GM12878 (cell line): ENCODE data around the gene IL37. TPM values are rescaled to one million over a fixed set of nuclear protein-coding genes. Genes with fewer than 3 reads are reported as not detected.

Source experiments
- CBFB ChIP-seq: IDR thresholded peaks from 2 replicates; pipeline ENCODE4 v1.6.1; 2016; ENCODE audit warnings: antibody characterized with exemption, low read depth
- CBX5 ChIP-seq: sonication (generic); IDR thresholded peaks from 2 replicates; pipeline ENCODE4 v1.6.1; 2016; ENCODE audit warnings: low read depth, moderate library complexity, mild to moderate bottlenecking, inconsistent platforms
- DPF2 ChIP-seq: fragments of 450-650 bp; IDR thresholded peaks from 2 replicates; pipeline ENCODE4 v1.6.1; 2017; ENCODE audit warnings: mild to moderate bottlenecking
- MEF2B ChIP-seq: fragments of 450-650 bp; IDR thresholded peaks from 2 replicates; pipeline ENCODE4 v1.6.1; 2018; ENCODE audit warnings: mild to moderate bottlenecking, moderate library complexity; ENCODE audit not compliant: partially characterized antibody, poor library complexity, severe bottlenecking
- MYB ChIP-seq: fragments of 150-350 bp; IDR thresholded peaks from 2 replicates; pipeline ENCODE4 v1.6.1; 2014; ENCODE audit warnings: mild to moderate bottlenecking, low read depth, low read length, borderline replicate concordance
- MYC ChIP-seq: IDR thresholded peaks from 2 replicates; pipeline ENCODE4 v1.6.1; 2011; ENCODE audit warnings: mild to moderate bottlenecking, low read length, moderate library complexity, inconsistent platforms; ENCODE audit not compliant: insufficient read depth, insufficient replicate concordance, insufficient read length, severe bottlenecking
- NBN ChIP-seq: fragments of 450-650 bp; IDR thresholded peaks from 2 replicates; pipeline ENCODE4 v1.6.1; 2016
- POLR2AphosphoS2 ChIP-seq: IDR thresholded peaks from 2 replicates; pipeline ENCODE4 v1.6.1; 2011; ENCODE audit warnings: low read depth, mild to moderate bottlenecking, low read length, improper control_type of control experiment, moderate library complexity
- RAD21 ChIP-seq: IDR thresholded peaks from 2 replicates; pipeline ENCODE4 v1.6.1; 2011; ENCODE audit warnings: mild to moderate bottlenecking, low read depth, low read length, moderate library complexity; ENCODE audit not compliant: insufficient read depth
- SMARCA5 ChIP-seq: fragments of 450-650 bp; IDR thresholded peaks from 2 replicates; pipeline ENCODE4 v1.6.1; 2017; ENCODE audit warnings: mild to moderate bottlenecking
- SMC3 ChIP-seq: IDR thresholded peaks from 2 replicates; pipeline ENCODE4 v1.6.1; 2011; ENCODE audit warnings: low read length, improper control_type of control experiment, borderline replicate concordance
- STAT1 ChIP-seq: fragments of 450-650 bp; conservative IDR thresholded peaks from 2 replicates; pipeline ENCODE4 v1.6.1; 2014; ENCODE audit warnings: antibody characterized with exemption, mild to moderate bottlenecking
- WRNIP1 ChIP-seq: IDR thresholded peaks from 2 replicates; pipeline ENCODE4 v1.6.1; 2011; ENCODE audit warnings: low read depth, low read length, improper control_type of control experiment, borderline replicate concordance
- YY1 ChIP-seq: IDR thresholded peaks from 2 replicates; pipeline ENCODE4 v1.6.1; 2011; ENCODE audit warnings: low read depth, mild to moderate bottlenecking, low read length
- ZNF274 ChIP-seq: IDR thresholded peaks from one replicate; pipeline ENCODE4 v1.8.0; 2011; ENCODE audit not compliant: insufficient read length, insufficient read depth
- polyA plus RNA-seq, 11 experiments: library from polyadenylated mRNA; depleted of rRNA in 4 of 11; unstranded in 6 of 11; stranded (reverse) in 5 of 11; fragments of >200 nt; fragmentation: Nextera tagmentation in 4 of 11; fragmentation: Illumina TruSeq in 1 of 11; extraction: Ambion mirVana in 4 of 11; extraction: Trizol in 1 of 11; gene quantifications; 1 replicate in 1 of 11; 2 replicates in 10 of 11; pipeline versions ENCODE4 v1.2.1 to v1.2.3, GENCODE V29; 2011 to 2016; ENCODE audit warnings: inconsistent platforms in 2 of 11, missing spikeins in 2 of 11, low read depth in 1 of 11
- total RNA-seq, 4 experiments: library from RNA; depleted of rRNA in 3 of 4; stranded (reverse); fragments of >200 nt in 3 of 4; fragmentation: Illumina TruSeq in 1 of 4; extraction: Trizol in 1 of 4; gene quantifications; 2 replicates each; pipeline versions ENCODE4 v1.2.1 to v1.2.3, GENCODE V29; 2013 to 2021
- TF ChIP-seq, protein P1 (sequence below): fragments of 450-650 bp; IDR thresholded peaks from 2 replicates; pipeline ENCODE4 v1.6.1; 2017; ENCODE audit warnings: mild to moderate bottlenecking, moderate library complexity
- TF ChIP-seq, protein P2 (sequence below): fragments of 450-650 bp; formaldehyde crosslinking; IDR thresholded peaks from 2 replicates; pipeline ENCODE4 v1.5.0; 2022; ENCODE audit warnings: mild to moderate bottlenecking, missing genetic modification characterization
- TF ChIP-seq, protein P3 (sequence below): IDR thresholded peaks from 2 replicates; pipeline ENCODE4 v1.6.1; 2012; ENCODE audit warnings: low read depth, low read length, improper control_type of control experiment
- TF ChIP-seq, protein P4 (sequence below): IDR thresholded peaks from 2 replicates; pipeline ENCODE4 v1.6.1; 2012; ENCODE audit warnings: low read depth, low read length, improper control_type of control experiment

Gene IL37
- total and polyA plus RNA-seq, 10 of the 15 experiments (the other 5 are each of a cell fraction or from before 2014, with no cell fraction given) = 0.41 to 0.54 TPM; not detected in 8

DNA sequence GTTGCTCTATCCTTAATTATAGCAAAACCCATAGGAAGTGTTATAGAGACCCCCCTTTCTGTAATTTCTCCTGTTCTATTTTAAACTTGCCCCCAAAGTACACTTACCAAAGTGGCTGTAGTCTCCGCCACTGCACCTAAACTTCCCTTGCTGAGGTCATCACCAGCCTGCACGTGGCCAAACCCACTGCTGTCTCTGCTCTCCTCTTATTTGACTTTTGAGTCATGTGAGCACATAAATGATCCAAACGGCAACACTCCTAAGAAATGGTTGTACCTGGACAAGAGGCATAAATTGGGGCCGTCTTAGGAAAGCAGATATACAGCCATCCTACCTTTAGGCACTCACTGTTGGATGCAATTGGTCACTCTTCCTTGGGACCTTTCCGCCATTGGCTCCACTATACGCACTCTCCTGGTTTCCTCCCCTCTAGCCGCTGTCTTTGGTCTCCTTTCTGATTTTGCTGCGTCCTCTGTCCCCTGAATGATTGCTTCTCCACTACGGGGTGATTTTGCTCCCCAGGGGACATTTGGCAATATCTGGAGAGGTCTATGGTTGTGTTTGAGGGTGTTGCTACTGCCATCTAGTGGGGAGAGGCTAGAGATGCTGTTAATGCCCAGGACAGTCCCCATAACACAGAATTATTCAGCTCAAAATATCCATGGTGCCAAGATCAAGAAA is 47.6 kb downstream of the IL37 start (continued):
- TF ChIP-seq, protein P1, sequence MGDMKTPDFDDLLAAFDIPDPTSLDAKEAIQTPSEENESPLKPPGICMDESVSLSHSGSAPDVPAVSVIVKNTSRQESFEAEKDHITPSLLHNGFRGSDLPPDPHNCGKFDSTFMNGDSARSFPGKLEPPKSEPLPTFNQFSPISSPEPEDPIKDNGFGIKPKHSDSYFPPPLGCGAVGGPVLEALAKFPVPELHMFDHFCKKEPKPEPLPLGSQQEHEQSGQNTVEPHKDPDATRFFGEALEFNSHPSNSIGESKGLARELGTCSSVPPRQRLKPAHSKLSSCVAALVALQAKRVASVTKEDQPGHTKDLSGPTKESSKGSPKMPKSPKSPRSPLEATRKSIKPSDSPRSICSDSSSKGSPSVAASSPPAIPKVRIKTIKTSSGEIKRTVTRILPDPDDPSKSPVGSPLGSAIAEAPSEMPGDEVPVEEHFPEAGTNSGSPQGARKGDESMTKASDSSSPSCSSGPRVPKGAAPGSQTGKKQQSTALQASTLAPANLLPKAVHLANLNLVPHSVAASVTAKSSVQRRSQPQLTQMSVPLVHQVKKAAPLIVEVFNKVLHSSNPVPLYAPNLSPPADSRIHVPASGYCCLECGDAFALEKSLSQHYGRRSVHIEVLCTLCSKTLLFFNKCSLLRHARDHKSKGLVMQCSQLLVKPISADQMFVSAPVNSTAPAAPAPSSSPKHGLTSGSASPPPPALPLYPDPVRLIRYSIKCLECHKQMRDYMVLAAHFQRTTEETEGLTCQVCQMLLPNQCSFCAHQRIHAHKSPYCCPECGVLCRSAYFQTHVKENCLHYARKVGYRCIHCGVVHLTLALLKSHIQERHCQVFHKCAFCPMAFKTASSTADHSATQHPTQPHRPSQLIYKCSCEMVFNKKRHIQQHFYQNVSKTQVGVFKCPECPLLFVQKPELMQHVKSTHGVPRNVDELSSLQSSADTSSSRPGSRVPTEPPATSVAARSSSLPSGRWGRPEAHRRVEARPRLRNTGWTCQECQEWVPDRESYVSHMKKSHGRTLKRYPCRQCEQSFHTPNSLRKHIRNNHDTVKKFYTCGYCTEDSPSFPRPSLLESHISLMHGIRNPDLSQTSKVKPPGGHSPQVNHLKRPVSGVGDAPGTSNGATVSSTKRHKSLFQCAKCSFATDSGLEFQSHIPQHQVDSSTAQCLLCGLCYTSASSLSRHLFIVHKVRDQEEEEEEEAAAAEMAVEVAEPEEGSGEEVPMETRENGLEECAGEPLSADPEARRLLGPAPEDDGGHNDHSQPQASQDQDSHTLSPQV = no peak
- TF ChIP-seq STAT1 (no peak), MYB (no peak), MYC (no peak), MEF2B (peak; percentile 28), CBFB (no peak), SMC3 (peak; percentile 45; the same call in 1 of the 2 replicates), POLR2AphosphoS2 (no peak), CBX5 (no peak), DPF2 (no peak), WRNIP1 (no peak), SMARCA5 (no peak), ZNF274 (no peak), YY1 (0 out of 2 replicates have a peak, but pooled peaks have one; percentile 46), RAD21 (peak; percentile 68), NBN (no peak)
- TF ChIP-seq, protein P2, sequence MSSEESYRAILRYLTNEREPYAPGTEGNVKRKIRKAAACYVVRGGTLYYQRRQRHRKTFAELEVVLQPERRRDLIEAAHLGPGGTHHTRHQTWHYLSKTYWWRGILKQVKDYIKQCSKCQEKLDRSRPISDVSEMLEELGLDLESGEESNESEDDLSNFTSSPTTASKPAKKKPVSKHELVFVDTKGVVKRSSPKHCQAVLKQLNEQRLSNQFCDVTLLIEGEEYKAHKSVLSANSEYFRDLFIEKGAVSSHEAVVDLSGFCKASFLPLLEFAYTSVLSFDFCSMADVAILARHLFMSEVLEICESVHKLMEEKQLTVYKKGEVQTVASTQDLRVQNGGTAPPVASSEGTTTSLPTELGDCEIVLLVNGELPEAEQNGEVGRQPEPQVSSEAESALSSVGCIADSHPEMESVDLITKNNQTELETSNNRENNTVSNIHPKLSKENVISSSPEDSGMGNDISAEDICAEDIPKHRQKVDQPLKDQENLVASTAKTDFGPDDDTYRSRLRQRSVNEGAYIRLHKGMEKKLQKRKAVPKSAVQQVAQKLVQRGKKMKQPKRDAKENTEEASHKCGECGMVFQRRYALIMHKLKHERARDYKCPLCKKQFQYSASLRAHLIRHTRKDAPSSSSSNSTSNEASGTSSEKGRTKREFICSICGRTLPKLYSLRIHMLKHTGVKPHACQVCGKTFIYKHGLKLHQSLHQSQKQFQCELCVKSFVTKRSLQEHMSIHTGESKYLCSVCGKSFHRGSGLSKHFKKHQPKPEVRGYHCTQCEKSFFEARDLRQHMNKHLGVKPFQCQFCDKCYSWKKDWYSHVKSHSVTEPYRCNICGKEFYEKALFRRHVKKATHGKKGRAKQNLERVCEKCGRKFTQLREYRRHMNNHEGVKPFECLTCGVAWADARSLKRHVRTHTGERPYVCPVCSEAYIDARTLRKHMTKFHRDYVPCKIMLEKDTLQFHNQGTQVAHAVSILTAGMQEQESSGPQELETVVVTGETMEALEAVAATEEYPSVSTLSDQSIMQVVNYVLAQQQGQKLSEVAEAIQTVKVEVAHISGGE = no peak
- TF ChIP-seq, protein P3, sequence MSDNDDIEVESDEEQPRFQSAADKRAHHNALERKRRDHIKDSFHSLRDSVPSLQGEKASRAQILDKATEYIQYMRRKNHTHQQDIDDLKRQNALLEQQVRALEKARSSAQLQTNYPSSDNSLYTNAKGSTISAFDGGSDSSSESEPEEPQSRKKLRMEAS = no peak
- TF ChIP-seq, protein P4, sequence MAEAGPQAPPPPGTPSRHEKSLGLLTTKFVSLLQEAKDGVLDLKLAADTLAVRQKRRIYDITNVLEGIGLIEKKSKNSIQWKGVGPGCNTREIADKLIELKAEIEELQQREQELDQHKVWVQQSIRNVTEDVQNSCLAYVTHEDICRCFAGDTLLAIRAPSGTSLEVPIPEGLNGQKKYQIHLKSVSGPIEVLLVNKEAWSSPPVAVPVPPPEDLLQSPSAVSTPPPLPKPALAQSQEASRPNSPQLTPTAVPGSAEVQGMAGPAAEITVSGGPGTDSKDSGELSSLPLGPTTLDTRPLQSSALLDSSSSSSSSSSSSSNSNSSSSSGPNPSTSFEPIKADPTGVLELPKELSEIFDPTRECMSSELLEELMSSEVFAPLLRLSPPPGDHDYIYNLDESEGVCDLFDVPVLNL = no peak
- TF ChIP-seq, all 136 proteins: peak for 5
